AG10803 (cell line): ENCODE data around the gene CNOT1.

Experiments
- DNase-seq: peaks from one replicate; pipeline ENCODE4 v3.0.0; 2010; ENCODE audit warnings: low read depth
- H3K4me3 ChIP-seq: 2 replicates; pipeline ENCODE4 v1.5.1; 2011; ENCODE audit warnings: mild to moderate bottlenecking, low read length, control low read depth
- TF ChIP-seq, protein P1 (sequence below): conservative IDR thresholded peaks from 2 replicates; pipeline ENCODE4 v1.5.1; 2011; ENCODE audit warnings: mild to moderate bottlenecking, low read length, control low read depth, inconsistent platforms

Gene CNOT1

GRCh38 chr16:58591083-58591482 is 38.5 kb downstream of the CNOT1 start:
- DNase-seq = no peak
- TF ChIP-seq, protein P1, sequence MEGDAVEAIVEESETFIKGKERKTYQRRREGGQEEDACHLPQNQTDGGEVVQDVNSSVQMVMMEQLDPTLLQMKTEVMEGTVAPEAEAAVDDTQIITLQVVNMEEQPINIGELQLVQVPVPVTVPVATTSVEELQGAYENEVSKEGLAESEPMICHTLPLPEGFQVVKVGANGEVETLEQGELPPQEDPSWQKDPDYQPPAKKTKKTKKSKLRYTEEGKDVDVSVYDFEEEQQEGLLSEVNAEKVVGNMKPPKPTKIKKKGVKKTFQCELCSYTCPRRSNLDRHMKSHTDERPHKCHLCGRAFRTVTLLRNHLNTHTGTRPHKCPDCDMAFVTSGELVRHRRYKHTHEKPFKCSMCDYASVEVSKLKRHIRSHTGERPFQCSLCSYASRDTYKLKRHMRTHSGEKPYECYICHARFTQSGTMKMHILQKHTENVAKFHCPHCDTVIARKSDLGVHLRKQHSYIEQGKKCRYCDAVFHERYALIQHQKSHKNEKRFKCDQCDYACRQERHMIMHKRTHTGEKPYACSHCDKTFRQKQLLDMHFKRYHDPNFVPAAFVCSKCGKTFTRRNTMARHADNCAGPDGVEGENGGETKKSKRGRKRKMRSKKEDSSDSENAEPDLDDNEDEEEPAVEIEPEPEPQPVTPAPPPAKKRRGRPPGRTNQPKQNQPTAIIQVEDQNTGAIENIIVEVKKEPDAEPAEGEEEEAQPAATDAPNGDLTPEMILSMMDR = no peak

GRCh38 chr16:58589326-58589905 is 40.2 kb downstream of the CNOT1 start:
- no peak overlapping the region; the same call in 1 of the 2 replicates for H3K4me3 ChIP-seq
- peak; percentile 77 for DNase-seq
- TF ChIP-seq, protein P1 = no peak

More at GRCh38 chr16:58591083-58591482, 38.5 kb downstream of the CNOT1 start:
- H3K4me3 ChIP-seq = no peak overlapping the region

DNA sequence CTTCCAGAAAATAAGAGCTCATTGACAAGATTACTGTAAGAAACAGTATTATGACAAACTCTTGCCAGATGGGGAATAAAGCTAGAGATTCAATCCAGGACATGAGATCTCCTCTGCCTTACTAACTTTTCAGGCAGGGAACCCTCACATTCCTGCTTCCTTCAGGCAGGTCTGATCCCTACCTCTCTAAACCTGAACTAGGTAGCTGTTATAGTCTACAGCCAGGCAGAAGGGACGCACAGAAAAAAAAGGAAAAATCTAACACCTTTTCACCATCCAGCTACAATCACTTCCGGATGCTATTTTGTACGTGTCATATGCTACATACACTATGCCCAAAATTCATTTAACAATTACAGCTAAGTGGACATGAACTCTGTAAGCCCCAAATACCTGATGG is 41.2 kb downstream of the CNOT1 start:
- no peak overlapping the region for H3K4me3 ChIP-seq
- TF ChIP-seq, protein P1 = no peak
- DNase-seq = no peak

- H3K4me3 ChIP-seq = no peak overlapping the region
- no peak for DNase-seq
- TF ChIP-seq, protein P1 = no peak
Observed at GRCh38 chr16:58586340-58587030, 43.1 kb downstream of the CNOT1 start.

DNA sequence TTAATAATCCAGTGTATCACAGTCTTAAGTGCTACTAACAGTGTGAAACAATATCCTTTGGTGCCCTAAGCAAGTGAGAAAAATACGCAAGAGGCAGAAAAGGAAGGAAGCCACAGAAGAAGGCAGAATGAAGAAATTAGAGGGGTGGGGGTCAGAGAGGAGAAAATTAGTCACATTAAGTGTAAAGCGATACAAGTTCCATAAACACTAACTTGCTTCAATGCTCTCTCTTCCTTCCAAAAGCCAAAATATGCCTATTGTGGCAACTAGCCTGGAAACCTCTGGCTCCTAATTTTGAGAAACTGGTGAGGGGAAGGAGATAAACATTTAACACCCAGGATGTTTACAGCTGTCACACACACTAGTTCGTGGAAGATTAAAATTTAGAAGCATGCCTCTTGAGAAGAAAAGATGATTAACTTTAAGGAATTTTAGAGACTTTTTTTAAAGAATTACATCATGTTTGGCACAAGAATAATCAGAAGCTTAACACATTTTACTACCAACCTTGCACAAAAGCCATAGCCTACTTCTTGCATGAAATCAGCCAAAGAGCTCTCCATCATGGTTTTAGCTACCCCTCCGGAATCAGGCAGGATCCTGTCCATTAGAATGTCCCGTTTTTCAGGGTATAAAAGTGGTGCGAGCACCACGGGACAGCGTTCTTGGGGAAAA is 44.7 kb downstream of the CNOT1 start:
- TF ChIP-seq, protein P1 = no peak
- H3K4me3 ChIP-seq = no peak overlapping the region
- DNase-seq = peak; percentile 54

DNA sequence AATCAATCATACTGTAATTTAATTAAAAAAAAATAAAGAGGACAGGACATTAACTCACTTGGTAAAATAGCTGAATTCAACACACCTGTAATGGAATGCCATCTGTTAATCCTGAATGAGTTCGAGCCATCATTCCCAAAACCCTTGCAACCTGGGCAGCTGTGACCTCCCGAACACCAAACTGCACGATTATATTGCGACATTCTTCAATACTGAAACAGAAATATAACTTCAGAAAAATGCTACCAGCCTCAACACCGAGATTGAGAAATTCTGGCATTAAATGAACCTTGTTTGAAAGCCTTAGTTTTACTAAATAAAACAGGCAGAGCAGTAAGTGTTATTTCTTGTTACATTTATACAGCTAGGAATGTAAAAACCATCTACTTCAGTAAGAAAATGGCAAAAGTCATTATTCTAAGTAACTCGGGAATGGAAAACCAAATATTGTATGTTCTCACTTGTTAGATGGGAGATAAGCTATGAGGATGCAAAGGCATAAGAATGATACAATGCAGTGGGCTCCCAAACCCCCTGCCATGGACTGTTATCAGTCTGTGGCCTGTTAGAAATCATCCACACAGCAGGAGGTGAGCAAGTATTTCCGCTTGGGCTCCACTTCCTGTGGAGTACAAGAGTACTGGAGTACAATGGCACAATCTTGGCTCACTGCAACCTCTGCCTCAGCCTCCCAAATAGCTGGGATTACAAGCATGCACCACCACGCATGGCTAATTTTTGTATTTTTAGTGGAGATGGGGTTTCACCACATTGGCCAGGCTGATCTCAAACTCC is 46.5 kb downstream of the CNOT1 start:
- no peak overlapping the region for H3K4me3 ChIP-seq
- DNase-seq = no peak
- TF ChIP-seq, protein P1 = no peak
